GM18858 (cell line): ENCODE results near the gene LAPTM5.

Source experiments
- ATAC-seq: cut with Tn5 transposase; IDR thresholded peaks from one replicate; pipeline ENCODE4 v1.9.1; 2021; ENCODE audit not compliant: unreplicated experiment

Gene LAPTM5

GRCh38 chr1:30745156-30745833 lies 12.3 kb downstream of the LAPTM5 start:
- ATAC-seq: no peak

- ATAC-seq: no peak
These were observed 13.4 kb downstream of the LAPTM5 start for GRCh38 chr1:30744060-30744756.

GRCh38 chr1:30743584-30744059 lies 14.0 kb downstream of the LAPTM5 start:
- ATAC-seq: no peak

GRCh38 chr1:30742963-30743559 lies 14.5 kb downstream of the LAPTM5 start:
- ATAC-seq: no peak

- ATAC-seq: no peak
These were observed 15.1 kb downstream of the LAPTM5 start for GRCh38 chr1:30742300-30742962.

GRCh38 chr1:30741239-30741894 lies 16.2 kb downstream of the LAPTM5 start:
- no peak for ATAC-seq

GRCh38 chr1:30740251-30741238 lies 17.0 kb downstream of the LAPTM5 start:
- ATAC-seq: no peak

GRCh38 chr1:30739601-30740000 lies 18.0 kb downstream of the LAPTM5 start:
- no peak for ATAC-seq

GRCh38 chr1:30738715-30739559 lies 18.6 kb downstream of the LAPTM5 start:
- no peak for ATAC-seq

- ATAC-seq: no peak
These were observed 19.4 kb downstream of the LAPTM5 start for GRCh38 chr1:30738040-30738714.

GRCh38 chr1:30737357-30738039 lies 20.1 kb downstream of the LAPTM5 start:
- no peak for ATAC-seq

GRCh38 chr1:30735668-30736498 lies 21.7 kb downstream of the LAPTM5 start:
- ATAC-seq: no peak

GRCh38 chr1:30735124-30735523 lies 22.4 kb downstream of the LAPTM5 start:
- ATAC-seq: no peak

GRCh38 chr1:30734580-30734979 lies 23.0 kb downstream of the LAPTM5 start:
- no peak for ATAC-seq

- no peak for ATAC-seq
These were observed 23.5 kb downstream of the LAPTM5 start for GRCh38 chr1:30734106-30734505.

GRCh38 chr1:30733493-30733892 lies 24.1 kb downstream of the LAPTM5 start:
- ATAC-seq: no peak
